ENCODE measurements around the gene RANBP17.

GRCh38 chr5:171270136-171270535, 408.3 kb downstream of the RANBP17 start:
- TF ChIP-seq CTCF (IDR thresholded peaks at IDR 0.05; ENCODE audit: insufficient read depth, low read length) (no peak), REST (IDR thresholded peaks at IDR 0.05; ENCODE audit: insufficient replicate concordance, low read depth) (no peak), POLR2AphosphoS5 (IDR thresholded peaks at IDR 0.05; ENCODE audit: low read depth) (no peak), GABPA (IDR thresholded peaks at IDR 0.05; ENCODE audit: low read depth) (no peak), SPI1 (IDR thresholded peaks at IDR 0.05; ENCODE audit: borderline replicate concordance, low read depth) (no peak)

Measured in HL-60 (cell line).